Caki2 (cell line): ENCODE measurements around the gene G6PD. TPM values are rescaled to one million over a fixed set of nuclear protein-coding genes. Genes with fewer than 3 reads are reported as not detected.
"Not testable (repeated sequence)": the region's sequence is repeated elsewhere in the genome, so short reads cannot be mapped to it uniquely, and the experiment has no call there.

ENCODE experiments used
- DNase-seq: peaks from one replicate; pipeline ENCODE4 v3.0.0-alpha.2; 2015; ENCODE audit warnings: low read depth
- in situ Hi-C: cut with HindIII; loops from 2 replicates; pipeline ENCODE4 v1.10.0; 2016; ENCODE audit warnings: low sequenced_read_pairs, low pct_unique_long_range_greater_than_20kb, mixed read lengths
- total RNA-seq: library from RNA; depleted of rRNA; stranded (reverse); fragments of >200 nt; shearing (Covaris generic); gene quantifications from 2 replicates; pipeline ENCODE4 v1.2.3, GENCODE V29; 2014; ENCODE audit warnings: low replicate concordance

Gene G6PD
- total RNA-seq, 1 experiment from 2014 or later, result 665 TPM

- in situ Hi-C loops, result no loop called here
- DNase-seq, result peak; percentile 94
These were observed 790 bp upstream of the G6PD start, which contains the start of gene IKBKG for GRCh38 chrX:154547245-154548027. IKBKG (plus strand) TSS chrX:154547620; CDS start chrX:154552003, 4,383 bp downstream.

GRCh38 chrX:154545673-154546274 lies 872 bp downstream of the G6PD start:
- no peak for DNase-seq
- in situ Hi-C loops, result no loop called here

- peak; percentile 84 for DNase-seq
These were observed 3.8 kb downstream of the G6PD start for GRCh38 chrX:154542723-154543424.

GRCh38 chrX:154541896-154542722 lies 4.5 kb downstream of the G6PD start:
- in situ Hi-C loops, result no loop called here
- DNase-seq, result peak; percentile 97

More at GRCh38 chrX:154542723-154543424, 3.8 kb downstream of the G6PD start:
- in situ Hi-C loops, result no loop called here

- in situ Hi-C loops, result no loop called here
- no peak for DNase-seq
These were observed 5.1 kb downstream of the G6PD start for GRCh38 chrX:154541589-154541895.

- peak; percentile 61 for DNase-seq
- in situ Hi-C loops, result no loop called here
These were observed 5.6 kb downstream of the G6PD start for GRCh38 chrX:154540897-154541535.

- DNase-seq, in situ Hi-C loops: not testable (repeated sequence)
These were observed 6.3 kb downstream of the G6PD start for GRCh38 chrX:154540365-154540764.

- in situ Hi-C loops, result no loop called here
- DNase-seq, result no peak
These were observed 7.6 kb downstream of the G6PD start for GRCh38 chrX:154539077-154539476.

GRCh38 chrX:154535892-154536291 lies 10.8 kb downstream of the G6PD start:
- DNase-seq, result no peak
- in situ Hi-C loops, result no loop called here

GRCh38 chrX:154534526-154535322 lies 11.9 kb downstream of the G6PD start:
- DNase-seq, result peak; percentile 75
- in situ Hi-C loops, result no loop called here

- DNase-seq, result no peak
- in situ Hi-C loops, result no loop called here
These were observed 14.0 kb downstream of the G6PD start for GRCh38 chrX:154532690-154533089.

- peak; percentile 81 for DNase-seq
- in situ Hi-C loops, result no loop called here
These were observed 15.0 kb downstream of the G6PD start for GRCh38 chrX:154531626-154532025.

- DNase-seq, result no peak
- in situ Hi-C loops, result no loop called here
These were observed 16.4 kb downstream of the G6PD start for GRCh38 chrX:154530286-154530685.

GRCh38 chrX:154529206-154529612 lies 17.4 kb downstream of the G6PD start:
- DNase-seq, result peak; percentile 49

GRCh38 chrX:154526901-154527675 lies 19.6 kb downstream of the G6PD start:
- in situ Hi-C loops, result no loop called here
- peak; percentile 88 for DNase-seq

More at GRCh38 chrX:154529206-154529612, 17.4 kb downstream of the G6PD start:
- in situ Hi-C loops, result no loop called here

- DNase-seq, result no peak
- in situ Hi-C loops, result no loop called here
These were observed 20.8 kb downstream of the G6PD start for GRCh38 chrX:154525606-154526490.
